HepG2 (cell line): ENCODE measurements around the gene CDK6. TPM values are rescaled to one million over a fixed set of nuclear protein-coding genes. Genes with fewer than 3 reads are reported as not detected.

Source experiments
- ATAC-seq: fragments of 200-7000 bp; cut with Tn5 transposase; 3 replicates; pipeline ENCODE4 v1.9.1; 2020; ENCODE audit warnings: mild to moderate bottlenecking, moderate library complexity
- BruUV-seq: library from RNA; stranded (reverse); fragments of 400-500 nt; replicated peaks from 2 replicates; lab custom pipeline; 2021; lab: Mats Ljungman, UMichigan
- CTCF ChIA-PET: fragments of 300-600 bp; formaldehyde crosslinking; extraction: SDS; loops from one replicate; lab custom pipeline; 2021; ENCODE audit warnings: low total read pairs, inconsistent platforms, low intra/inter-chr PET ratio; lab: Yijun Ruan, JAX
- POLR2A ChIA-PET: fragments of 350-600 bp; sonication (Branson Sonifier 250); formaldehyde crosslinking; loops from one replicate; lab custom pipeline; 2020; ENCODE audit warnings: antibody characterized with exemption, inconsistent platforms; lab: Yijun Ruan, JAX
- DNase-seq: peaks from one replicate; pipeline ENCODE4 v3.0.0-alpha.2; 2015; ENCODE audit warnings: low spot score
- FAIRE-seq: peaks from 3 replicates; lab custom pipeline; 2011; peaks lifted over from hg19 to GRCh38; lab: Jason Lieb, UNC
- H2AFZ ChIP-seq: one replicate; pipeline ENCODE4 v1.6.1; 2011; ENCODE audit warnings: low read length, inconsistent platforms
- H3K27ac ChIP-seq: fragments of 300-600 bp; 3 replicates; pipeline ENCODE4 v1.8.0; 2011; ENCODE audit warnings: mixed run types, mild to moderate bottlenecking, mixed read lengths, low read length, inconsistent platforms; ENCODE audit not compliant: insufficient read depth; ENCODE audit errors: extremely low read length
- H3K27me3 ChIP-seq, 2 experiments: fragments of 200-600 bp in 1 of 2; 2 replicates in 1 of 2; 3 replicates in 1 of 2; pipeline versions ENCODE4 v1.6.0 to v1.8.0; 2011; ENCODE audit warnings: low read length in 2 of 2, mild to moderate bottlenecking in 2 of 2, moderate library complexity in 2 of 2, inconsistent platforms in 1 of 2; ENCODE audit not compliant: insufficient read depth in 2 of 2, control insufficient read depth in 1 of 2
- H3K36me3 ChIP-seq, 2 experiments: fragments of 200-600 bp in 1 of 2; replicated peaks in 1 of 2; 2 replicates in 1 of 2; 3 replicates in 1 of 2; pipeline versions ENCODE4 v1.5.1 to v1.8.0; 2011; ENCODE audit warnings: low read length in 2 of 2, inconsistent platforms in 1 of 2; ENCODE audit not compliant: insufficient read depth in 2 of 2, control insufficient read depth in 1 of 2
- H3K4me1 ChIP-seq: 2 replicates; pipeline ENCODE4 v1.5.1; 2012; ENCODE audit warnings: low read length, inconsistent platforms; ENCODE audit not compliant: insufficient read depth
- H3K4me2 ChIP-seq: 2 replicates; pipeline ENCODE4 v1.6.0; 2011; ENCODE audit warnings: low read depth, low read length, inconsistent platforms
- H3K4me3 ChIP-seq, 3 experiments: fragments of 200-600 bp in 1 of 3; sonication (generic), shearing (Covaris generic) in 1 of 3; replicated peaks in 1 of 3; 2 replicates each; pipeline ENCODE4 v1.5.1; 2011 to 2016; ENCODE audit warnings: low read length in 3 of 3, inconsistent platforms in 2 of 3, low read depth in 2 of 3, mild to moderate bottlenecking in 2 of 3, control low read depth in 1 of 3, mixed read lengths in 1 of 3; ENCODE audit not compliant: insufficient read depth in 1 of 3
- H3K79me2 ChIP-seq: one replicate; pipeline ENCODE4 v1.6.1; 2011; ENCODE audit warnings: low read length, inconsistent platforms; ENCODE audit not compliant: insufficient read depth
- H3K9ac ChIP-seq: 2 replicates; pipeline ENCODE4 v1.6.0; 2011; ENCODE audit warnings: mild to moderate bottlenecking, low read depth, low read length, inconsistent platforms; ENCODE audit not compliant: insufficient read depth
- H3K9me3 ChIP-seq: 2 replicates; pipeline ENCODE4 v1.5.1; 2012; ENCODE audit warnings: mild to moderate bottlenecking, low read length
- H4K20me1 ChIP-seq: 2 replicates; pipeline ENCODE4 v1.6.0; 2011; ENCODE audit warnings: inconsistent platforms, mild to moderate bottlenecking, low read length, moderate library complexity; ENCODE audit not compliant: insufficient read depth
- ADNP ChIP-seq: sonication (generic); formaldehyde crosslinking; IDR thresholded peaks from 2 replicates; pipeline ENCODE4 v1.4.0; 2020; ENCODE audit warnings: missing genetic modification reagents
- ATF2 ChIP-seq: sonication (generic); formaldehyde crosslinking; IDR thresholded peaks from 2 replicates; pipeline ENCODE4 v1.4.0; 2020; ENCODE audit warnings: missing genetic modification reagents
- CHD2 ChIP-seq: IDR thresholded peaks from 2 replicates; pipeline ENCODE4 v1.6.1; 2011; ENCODE audit warnings: low read depth, low read length, improper control_type of control experiment
- MLLT10 ChIP-seq: sonication (generic); formaldehyde crosslinking; IDR thresholded peaks from 2 replicates; pipeline ENCODE4 v1.4.0; 2020; ENCODE audit warnings: missing genetic modification reagents
- NR2F2 ChIP-seq: IDR thresholded peaks from 2 replicates; pipeline ENCODE4 v1.6.1; 2012; ENCODE audit warnings: low read depth, inconsistent platforms, borderline replicate concordance
- SP140L ChIP-seq: sonication (generic); formaldehyde crosslinking; IDR thresholded peaks from 2 replicates; pipeline ENCODE4 v1.4.0; 2020; ENCODE audit warnings: missing genetic modification reagents, borderline replicate concordance
- ZNF124 ChIP-seq: sonication (generic); formaldehyde crosslinking; IDR thresholded peaks from 2 replicates; pipeline ENCODE4 v1.4.0; 2020; ENCODE audit warnings: missing genetic modification reagents
- ZNF18 ChIP-seq: sonication (generic); formaldehyde crosslinking; IDR thresholded peaks from 2 replicates; pipeline ENCODE4 v1.8.0; 2022; ENCODE audit warnings: mild to moderate bottlenecking, missing genetic modification reagents; ENCODE audit not compliant: insufficient replicate concordance
- ZNF350 ChIP-seq: sonication (generic); formaldehyde crosslinking; IDR thresholded peaks from 2 replicates; pipeline ENCODE4 v1.4.0; 2020; ENCODE audit warnings: mild to moderate bottlenecking, low read depth, missing genetic modification reagents, borderline replicate concordance
- ZNF766 ChIP-seq: sonication (generic); formaldehyde crosslinking; IDR thresholded peaks from 2 replicates; pipeline ENCODE4 v1.5.0; 2020; ENCODE audit warnings: missing genetic modification reagents, borderline replicate concordance
- ZNF784 ChIP-seq: sonication (generic); formaldehyde crosslinking; IDR thresholded peaks from 2 replicates; pipeline ENCODE4 v1.5.1; 2020; ENCODE audit warnings: missing genetic modification reagents, mild to moderate bottlenecking, borderline replicate concordance
- WGBS: methylation state at CpG from one replicate; pipeline ENCODE4 v1.1.6; 2017; ENCODE audit warnings: low lambda C conversion rate; 5-methylcytosine and 5-hydroxymethylcytosine counted together
- in situ Hi-C: cut with HindIII; loops from 2 replicates; pipeline ENCODE4 v1.10.0; 2017; ENCODE audit warnings: low pct_unique_long_range_greater_than_20kb; ENCODE audit not compliant: extremely low pct_ligation_motif_present
- intact Hi-C: fragments of 100-400 bp; cut with micrococcal nuclease; formaldehyde crosslinking; loops from one replicate; pipeline ENCODE4 v1.10.0; 2022; ENCODE audit not compliant: unreplicated experiment
- polyA plus RNA-seq, 8 experiments: library from polyadenylated mRNA; depleted of rRNA in 3 of 8; stranded (reverse) in 7 of 8; unstranded in 1 of 8; fragments of >200 nt; fragmentation: Illumina TruSeq in 4 of 8; extraction: Trizol in 4 of 8; gene quantifications; 2 replicates each; pipeline versions ENCODE4 v1.2.1 to v1.2.3, GENCODE V29; 2011 to 2016; ENCODE audit warnings: low read depth in 4 of 8, missing spikeins in 1 of 8, mixed read lengths in 1 of 8; ENCODE audit not compliant: insufficient read depth in 1 of 8
- total RNA-seq, 5 experiments: library from RNA; depleted of rRNA; stranded (reverse); fragments of >200 nt; fragmentation: Illumina TruSeq; extraction: Trizol; gene quantifications; 2 replicates each; pipeline ENCODE4 v1.2.3, GENCODE V29; 2016; ENCODE audit warnings: low read depth in 1 of 5

The CDK6 gene
- total and polyA plus RNA-seq, 2 of the 13 experiments (the other 11 are each of a cell fraction or from before 2014, with no cell fraction given): 34.6 to 90.8 TPM

DNA sequence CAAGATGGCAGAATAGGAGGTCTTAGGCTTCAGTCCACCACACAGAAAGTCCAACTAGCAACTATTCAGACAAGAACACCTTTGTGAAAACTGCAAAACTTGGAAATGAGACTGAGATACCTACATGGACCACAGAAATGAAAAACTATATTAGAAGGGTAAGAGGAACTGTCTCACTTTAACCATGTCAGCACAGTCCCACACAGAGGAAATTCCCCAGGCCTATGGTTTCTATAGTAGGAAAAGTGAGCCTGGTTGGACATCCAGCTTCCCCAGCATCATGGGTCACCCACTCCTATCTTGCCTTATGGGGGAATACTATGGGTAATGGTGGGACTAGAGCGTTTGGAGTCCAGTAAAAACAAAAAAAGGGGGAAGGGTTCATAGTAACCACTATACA, 38.8 kb upstream of the CDK6 start:
- ChIA-PET POLR2A (no interaction called here), CTCF (no interaction called here)
- Histone ChIP-seq H2AFZ (no peak overlapping the region), H4K20me1 (no peaks in the 10 kb centered on the region), H3K4me3 (no peak overlapping the region), H3K9ac (no peak overlapping the region), H3K79me2 (no peaks in the 10 kb centered on the region), H3K27me3 (no peaks in the 10 kb centered on the region), H3K4me1 (no peaks in the 10 kb centered on the region), H3K36me3 (no peaks in the 10 kb centered on the region), H3K9me3 (no peaks in the 10 kb centered on the region), H3K27ac (no peak overlapping the region), H3K4me2 (no peak overlapping the region)
- no peak for FAIRE-seq
- DNase-seq: no peak
- TF ChIP-seq SP140L (CRISPR knock-in tag) (no peak), CHD2 (no peak), ZNF124 (CRISPR knock-in tag) (no peak), ATF2 (CRISPR knock-in tag) (no peak), ZNF350 (no peak), ZNF784 (CRISPR knock-in tag) (no peak), ADNP (CRISPR knock-in tag) (no peak), NR2F2 (no peak), ZNF766 (no peak), ZNF18 (no peak), MLLT10 (no peak)
- no TSS peak for BruUV-seq
- WGBS: 50% methylated on average over 1 of the region's 1 CpG
- ATAC-seq: no peak
- intact Hi-C loops: no loop called here
- in situ Hi-C loops: no loop called here
